Pulmonary artery endothelial cell (primary cell): Measurements from ENCODE around the gene IPP. TPM values are rescaled to one million over a fixed set of nuclear protein-coding genes. Genes with fewer than 3 reads are reported as not detected.

Source experiments
- total RNA-seq: library from RNA; depleted of rRNA; stranded (reverse); fragments of >200 nt; gene quantifications from 2 replicates; pipeline ENCODE4 v1.2.3, GENCODE V29; 2014

Gene IPP
- total RNA-seq, 1 donor from 2014 or later = 6.6 TPM

Other genes starting within 250 kb of the IPP start
- 764 and 880 TPM in 2 replicates for gene PRDX1, start 228.8 kb downstream of the IPP start, total RNA-seq
- 154 and 172 TPM in 2 replicates for gene AKR1A1, start 199.8 kb downstream of the IPP start, total RNA-seq
- gene NASP, start 166.6 kb downstream of the IPP start, total RNA-seq = 76.9 and 125 TPM in 2 replicates
- 0.53 and 0.95 TPM in 2 replicates for gene CCDC17, start 126.6 kb downstream of the IPP start, total RNA-seq
- gene GPBP1L1, start 64.1 kb downstream of the IPP start, total RNA-seq = 70.4 and 87.6 TPM in 2 replicates
- gene TMEM69, start 62.5 kb downstream of the IPP start, total RNA-seq = 14.7 and 17.9 TPM in 2 replicates
- gene MAST2, start 53.0 kb upstream of the IPP start, total RNA-seq = 18.7 and 28.6 TPM in 2 replicates